Measurements from ENCODE around the gene TMEM117.

GRCh38 chr12:43812057-43812456 is 23.8 kb upstream of the TMEM117 start:
- TF ChIP-seq, protein P1, sequence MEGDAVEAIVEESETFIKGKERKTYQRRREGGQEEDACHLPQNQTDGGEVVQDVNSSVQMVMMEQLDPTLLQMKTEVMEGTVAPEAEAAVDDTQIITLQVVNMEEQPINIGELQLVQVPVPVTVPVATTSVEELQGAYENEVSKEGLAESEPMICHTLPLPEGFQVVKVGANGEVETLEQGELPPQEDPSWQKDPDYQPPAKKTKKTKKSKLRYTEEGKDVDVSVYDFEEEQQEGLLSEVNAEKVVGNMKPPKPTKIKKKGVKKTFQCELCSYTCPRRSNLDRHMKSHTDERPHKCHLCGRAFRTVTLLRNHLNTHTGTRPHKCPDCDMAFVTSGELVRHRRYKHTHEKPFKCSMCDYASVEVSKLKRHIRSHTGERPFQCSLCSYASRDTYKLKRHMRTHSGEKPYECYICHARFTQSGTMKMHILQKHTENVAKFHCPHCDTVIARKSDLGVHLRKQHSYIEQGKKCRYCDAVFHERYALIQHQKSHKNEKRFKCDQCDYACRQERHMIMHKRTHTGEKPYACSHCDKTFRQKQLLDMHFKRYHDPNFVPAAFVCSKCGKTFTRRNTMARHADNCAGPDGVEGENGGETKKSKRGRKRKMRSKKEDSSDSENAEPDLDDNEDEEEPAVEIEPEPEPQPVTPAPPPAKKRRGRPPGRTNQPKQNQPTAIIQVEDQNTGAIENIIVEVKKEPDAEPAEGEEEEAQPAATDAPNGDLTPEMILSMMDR (conservative IDR thresholded peaks at IDR 0.05; ENCODE audit: low read depth, low read length), result no peak
- TF ChIP-seq EZH2 (IDR thresholded peaks at IDR 0.05; ENCODE audit: borderline replicate concordance, low read depth, low read length, poor library complexity, severe bottlenecking), result no peak

Measured in A673 (cell line).